ENCODE data around the gene PACC1.
"Not testable (repeated sequence)": the region's sequence is repeated elsewhere in the genome, so short reads cannot be mapped to it uniquely, and the experiment has no call there.

The PACC1 gene

DNA sequence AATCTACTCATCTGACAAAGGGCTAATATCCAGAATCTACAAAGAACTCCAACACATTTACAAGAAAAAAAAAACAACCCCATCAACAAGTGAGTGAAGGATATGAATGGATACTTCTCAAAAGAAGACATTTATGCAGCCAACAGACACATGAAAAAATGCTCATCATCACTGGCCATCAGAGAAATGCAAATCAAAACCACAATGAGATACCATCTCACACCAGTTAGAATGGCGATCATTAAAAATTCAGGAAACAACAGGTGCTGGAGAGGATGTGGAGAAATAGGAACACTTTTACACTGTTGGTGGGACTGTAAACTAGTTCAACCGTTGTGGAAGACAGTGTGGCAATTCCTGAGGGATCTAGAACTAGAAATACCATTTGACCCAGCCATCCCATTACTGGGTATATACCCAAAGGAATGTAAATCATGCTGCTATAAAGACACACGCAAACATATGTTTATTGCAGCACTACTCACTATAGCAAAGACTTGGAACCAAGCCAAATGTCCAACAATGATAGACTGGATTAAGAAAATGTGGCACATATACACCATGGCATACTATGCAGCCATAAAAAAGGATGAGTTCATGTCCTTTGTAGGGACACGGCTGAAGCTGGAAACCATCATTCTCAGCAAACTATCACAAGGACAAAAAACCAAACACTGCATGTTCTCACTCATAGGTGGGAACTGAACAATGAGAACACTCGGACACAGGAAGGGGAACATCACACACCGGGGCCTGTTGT is 18.8 kb downstream of the PACC1 start:
- not testable (repeated sequence) for DNase-seq (ENCODE audit: low spot score)

DNA sequence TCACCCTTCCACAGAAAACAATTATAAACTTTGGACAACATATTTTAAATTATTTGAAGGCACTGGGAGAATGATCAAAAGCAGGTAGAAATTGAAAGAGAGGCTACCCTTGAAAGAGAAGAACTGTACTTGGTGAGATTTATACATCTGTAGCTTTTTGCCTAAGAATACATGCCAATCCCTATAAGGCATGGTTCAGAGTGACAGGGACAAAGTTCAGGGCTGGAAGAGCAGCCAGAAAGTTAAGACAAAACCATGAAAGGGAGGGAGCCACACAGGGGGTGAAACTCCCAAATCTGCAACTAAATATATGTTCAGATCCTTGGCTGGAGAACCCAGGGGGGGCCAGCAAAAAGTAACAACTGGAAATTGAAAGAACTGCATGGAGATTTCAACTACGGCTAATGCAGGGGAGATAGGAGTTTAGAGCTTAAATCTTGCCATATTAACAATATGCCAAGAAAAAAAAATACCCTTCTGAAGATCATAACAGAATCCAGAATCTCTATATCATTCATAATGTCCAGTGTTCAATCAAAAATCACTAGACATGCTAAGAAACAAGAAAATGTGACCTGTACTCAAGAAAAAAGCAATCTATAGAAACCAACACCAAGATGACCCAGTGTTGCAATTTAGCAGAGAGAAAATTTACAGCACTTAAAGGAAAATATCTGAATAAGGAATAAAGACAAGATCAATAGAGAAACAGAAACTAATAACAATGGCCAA is 25.5 kb downstream of the PACC1 start:
- DNase-seq (ENCODE audit: low spot score): no peak

DNA sequence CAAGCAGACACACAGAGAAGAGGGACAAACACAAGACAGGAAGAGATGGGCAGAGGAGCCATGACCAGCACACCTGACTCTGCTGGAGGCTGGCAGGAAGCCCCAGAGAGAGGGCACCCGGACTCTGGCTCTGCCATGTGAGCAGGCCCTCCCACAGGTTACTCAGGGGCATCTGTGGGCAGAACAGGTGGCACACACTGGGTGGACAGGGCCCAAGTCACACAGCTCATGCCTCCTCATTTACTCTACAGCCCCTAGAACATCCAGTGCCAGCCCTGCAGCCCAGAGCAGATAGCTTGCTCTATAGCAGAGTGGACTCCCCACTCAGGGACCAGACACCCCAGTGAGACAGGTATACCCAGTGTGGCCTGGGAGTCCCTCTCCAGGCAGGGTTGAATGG is 28.7 kb downstream of the PACC1 start:
- DNase-seq (ENCODE audit: low spot score): no peak

DNA sequence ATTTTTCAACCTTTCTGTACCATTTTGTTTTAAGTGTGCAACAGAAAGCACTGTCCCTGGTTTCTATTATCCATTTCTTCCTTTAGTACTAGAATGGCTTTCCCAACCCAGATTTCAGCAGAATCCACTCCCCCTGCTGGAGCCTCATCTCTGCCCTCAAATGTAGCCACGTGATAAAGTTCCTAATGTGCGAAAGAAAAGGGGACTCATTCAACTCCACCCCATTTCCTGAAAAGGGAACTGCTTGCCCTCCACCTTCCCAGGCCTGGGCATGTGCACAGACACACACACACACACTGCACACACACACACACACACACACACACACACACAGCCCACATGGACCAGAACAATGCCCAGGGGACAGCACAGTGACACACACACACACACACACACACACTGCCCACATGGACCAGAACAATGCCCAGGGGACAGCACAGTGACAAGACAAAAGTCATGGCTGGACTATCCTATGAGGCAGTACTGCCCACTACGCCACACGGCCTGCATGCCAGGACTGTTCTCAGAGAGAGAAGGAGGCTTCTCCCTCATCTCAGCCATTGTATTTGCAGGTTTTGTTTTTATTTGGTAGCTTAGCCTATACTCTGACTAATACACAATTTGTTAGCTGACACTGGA is 33.2 kb downstream of the PACC1 start:
- DNase-seq (ENCODE audit: low spot score): no peak

DNA sequence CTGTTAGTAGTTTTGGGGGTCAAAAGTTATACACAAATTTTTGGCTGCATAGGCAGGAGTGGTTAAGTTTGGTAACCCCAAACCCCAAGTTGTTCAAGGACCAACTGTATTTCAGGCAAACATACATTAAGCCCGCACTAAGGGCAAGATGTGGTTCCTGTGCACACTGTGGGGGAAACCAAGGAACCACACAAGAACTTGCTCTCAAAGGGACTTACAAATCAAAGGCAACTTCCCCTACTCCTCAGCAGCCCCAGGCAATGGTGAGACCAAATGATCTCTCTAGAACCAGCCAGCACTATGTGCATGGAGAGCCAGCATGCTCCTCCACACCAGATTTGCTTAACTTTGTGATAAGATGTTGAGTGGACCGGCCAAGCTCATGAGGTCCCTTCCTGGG is 35.3 kb downstream of the PACC1 start:
- no peak for DNase-seq (ENCODE audit: low spot score)

DNA sequence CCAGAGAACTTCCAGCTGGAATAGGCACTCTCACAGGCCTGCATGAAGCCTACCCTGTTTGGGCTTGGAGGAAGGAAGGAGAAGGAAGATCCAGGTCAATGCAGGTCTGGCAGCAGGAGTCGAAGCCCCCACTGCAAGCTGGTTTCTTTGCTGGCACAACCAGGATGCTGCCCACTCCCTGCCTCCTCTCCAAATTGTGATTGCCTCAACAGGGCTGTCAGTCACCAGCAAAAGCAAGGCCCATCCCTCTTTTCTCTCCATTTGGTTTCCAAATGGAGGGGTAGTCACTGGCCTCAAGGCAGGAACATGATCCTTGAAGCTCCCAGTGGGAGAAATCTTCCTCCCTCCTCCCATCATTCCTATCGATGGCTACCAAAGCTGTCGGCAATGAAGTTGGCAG is 37.0 kb downstream of the PACC1 start:
- DNase-seq (ENCODE audit: low spot score): no peak

DNA sequence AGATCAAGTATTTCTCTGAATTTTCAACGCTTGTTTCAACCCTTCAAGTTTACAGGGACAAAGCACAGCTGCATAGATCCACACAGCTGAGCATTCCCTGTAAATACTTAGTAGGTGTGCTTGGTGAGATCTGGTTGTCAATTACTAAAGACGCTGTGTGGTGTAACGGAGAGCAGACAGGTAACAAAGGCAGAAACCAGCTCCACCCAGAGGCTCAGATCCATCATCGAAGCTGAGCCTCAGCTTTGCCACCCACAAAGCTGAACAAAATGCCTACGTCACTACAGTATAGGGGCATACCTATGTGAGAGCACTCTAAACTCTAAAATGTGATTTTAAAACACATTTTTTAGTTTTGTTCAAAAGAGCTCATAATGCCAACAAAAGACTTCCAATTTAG is 38.7 kb downstream of the PACC1 start:
- no peak for DNase-seq (ENCODE audit: low spot score)

DNA sequence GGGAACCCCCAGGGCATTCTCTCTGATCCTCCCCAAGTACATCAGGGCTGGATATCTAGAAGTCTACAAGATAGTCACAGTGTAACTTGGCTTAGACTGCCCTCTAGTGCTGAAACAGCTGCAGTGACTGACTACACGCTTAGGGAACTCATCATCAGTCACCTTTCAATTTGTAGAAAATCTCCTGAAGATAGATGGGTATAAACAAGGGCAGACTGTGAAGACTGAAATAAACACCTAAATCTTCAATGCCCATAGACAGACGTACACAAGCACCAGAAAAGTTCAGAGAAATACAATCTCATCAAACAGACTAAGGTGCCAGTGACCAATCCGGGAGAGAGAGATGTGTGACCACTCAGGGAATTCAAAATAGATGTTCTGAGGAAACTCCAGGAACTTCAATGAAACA is 46.6 kb downstream of the PACC1 start:
- peak; percentile 61 for DNase-seq (ENCODE audit: low spot score)

DNA sequence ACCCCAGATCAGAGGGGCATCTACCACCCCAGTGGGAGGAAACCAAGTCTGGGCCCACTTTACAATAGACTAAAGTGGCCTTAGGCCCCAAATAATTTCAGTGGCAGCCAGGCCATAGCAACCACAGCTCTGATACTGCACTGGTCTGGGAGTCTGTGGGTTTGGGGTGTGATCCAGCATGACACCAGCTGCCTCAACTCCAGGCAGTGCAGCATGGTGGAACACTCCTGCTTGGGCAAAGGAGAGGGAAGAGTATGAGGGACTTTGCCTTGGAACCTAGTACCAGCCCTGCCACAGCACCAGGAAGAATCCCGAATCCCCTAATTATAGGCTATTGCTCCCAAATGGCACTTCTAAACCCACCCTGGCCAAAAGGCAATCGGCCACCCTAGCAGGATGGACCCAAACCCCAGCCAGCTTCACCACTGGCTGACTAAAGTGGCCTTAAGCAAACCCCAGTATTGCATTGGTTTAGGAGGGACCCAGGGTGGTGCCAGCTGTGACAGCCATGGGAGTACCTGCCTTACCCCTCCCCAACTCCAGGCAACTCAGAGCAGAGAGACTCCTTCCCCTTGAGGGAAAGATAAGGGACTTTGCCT is 47.1 kb downstream of the PACC1 start:
- DNase-seq (ENCODE audit: low spot score): no peak

DNA sequence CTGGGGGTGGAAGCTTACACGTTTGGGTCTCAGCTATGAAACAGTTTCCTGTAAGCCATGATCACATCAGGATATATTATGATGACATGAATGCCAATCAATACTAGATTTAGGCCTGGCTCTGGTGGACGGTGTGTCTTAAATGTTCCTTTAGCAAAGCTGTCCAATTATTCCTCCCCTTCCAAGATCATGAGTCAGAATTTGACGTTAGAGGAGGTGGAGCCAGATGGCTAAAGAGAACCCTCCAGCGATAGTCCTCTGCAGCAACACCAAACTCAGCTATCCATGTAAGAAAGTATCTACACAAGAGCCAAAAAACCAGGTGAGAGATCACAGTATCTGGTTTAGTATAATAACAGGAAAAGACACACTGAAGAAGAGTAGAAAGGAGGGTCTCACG is 47.8 kb downstream of the PACC1 start:
- DNase-seq (ENCODE audit: low spot score): no peak

DNA sequence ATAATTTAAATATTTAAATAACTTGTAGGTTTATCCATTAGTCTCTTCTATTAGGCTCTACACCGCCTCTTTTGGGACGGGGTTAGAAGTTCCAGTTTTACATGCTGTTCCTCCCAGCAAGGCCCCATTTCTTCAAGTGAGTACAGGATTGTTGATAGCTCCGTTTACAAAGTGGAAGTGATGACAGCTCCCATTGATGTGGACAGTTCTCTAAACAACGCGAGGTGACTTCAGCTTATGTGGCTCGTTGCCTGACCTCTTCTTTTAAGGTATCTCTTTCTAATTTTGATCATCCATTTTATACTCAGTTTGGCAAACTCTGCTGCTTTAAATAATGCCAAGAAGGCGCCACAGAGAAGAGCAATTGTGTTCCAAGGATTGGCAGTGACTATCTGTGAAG is 49.7 kb downstream of the PACC1 start:
- no peak for DNase-seq (ENCODE audit: low spot score)

DNA sequence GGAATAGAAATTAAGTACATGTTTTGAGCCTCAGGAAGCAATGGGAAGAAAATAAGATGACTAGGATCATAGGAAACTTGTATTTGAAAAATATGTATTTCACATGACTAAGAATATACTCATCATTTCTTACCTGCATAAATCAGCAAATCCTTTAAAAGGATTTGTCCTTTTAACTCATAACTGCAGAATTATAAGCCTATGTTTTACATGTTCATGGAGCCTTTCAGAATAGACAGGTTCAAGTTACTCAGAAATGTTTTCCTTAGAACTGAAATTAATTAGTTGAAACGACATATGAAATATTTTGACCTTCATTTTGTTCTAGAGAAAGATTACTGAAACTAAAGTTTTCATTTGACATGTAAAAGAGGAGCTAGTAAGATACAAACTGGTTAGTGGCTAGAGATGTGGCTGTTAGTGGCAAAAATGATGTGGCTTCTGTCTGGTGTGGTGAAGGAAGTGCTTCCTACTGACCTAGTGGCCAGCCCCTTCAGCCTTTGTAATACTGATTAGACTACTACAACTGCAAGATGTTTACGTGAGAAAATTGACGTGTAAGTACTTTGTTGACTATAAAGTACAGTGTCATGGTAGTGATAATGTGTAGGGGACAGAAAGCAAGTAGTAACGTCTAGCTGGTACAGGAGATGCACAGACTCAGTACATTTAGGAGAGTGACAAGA is 54.7 kb downstream of the PACC1 start:
- DNase-seq (ENCODE audit: low spot score): no peak

DNA sequence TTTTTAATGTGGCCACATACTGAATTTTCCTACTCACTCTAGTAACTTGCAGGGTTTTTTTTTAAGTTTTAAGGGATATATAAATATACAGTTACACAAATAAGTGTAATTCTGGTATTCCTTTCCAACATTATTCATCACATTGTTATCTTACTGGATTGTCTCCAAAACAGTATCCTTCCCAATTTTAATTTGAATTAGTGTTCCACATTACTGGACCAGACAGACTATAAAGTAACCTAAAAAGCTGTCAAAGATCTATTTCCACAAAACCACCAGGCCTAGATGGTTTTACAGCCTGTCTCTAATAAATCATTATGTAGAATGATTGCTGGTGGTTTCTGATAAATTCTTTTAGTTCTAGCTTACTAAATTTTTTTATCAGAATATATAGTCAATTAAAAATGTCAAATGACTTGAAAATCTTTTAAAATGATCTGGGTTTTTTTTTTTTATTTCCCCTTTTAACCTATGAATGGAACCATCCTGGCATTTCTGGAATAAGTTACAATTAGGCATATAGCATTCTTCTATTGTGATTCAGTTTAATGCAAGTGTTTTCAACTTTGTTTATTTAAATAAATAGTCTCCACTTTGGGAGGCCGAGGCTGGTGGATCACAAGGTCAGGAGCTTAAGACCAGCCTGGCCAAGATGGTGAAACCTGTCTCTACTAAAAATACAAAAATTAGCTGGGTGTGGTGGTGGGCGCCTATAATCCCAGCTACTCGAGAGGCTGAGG is 59.3 kb downstream of the PACC1 start:
- DNase-seq (ENCODE audit: low spot score): no peak

DNA sequence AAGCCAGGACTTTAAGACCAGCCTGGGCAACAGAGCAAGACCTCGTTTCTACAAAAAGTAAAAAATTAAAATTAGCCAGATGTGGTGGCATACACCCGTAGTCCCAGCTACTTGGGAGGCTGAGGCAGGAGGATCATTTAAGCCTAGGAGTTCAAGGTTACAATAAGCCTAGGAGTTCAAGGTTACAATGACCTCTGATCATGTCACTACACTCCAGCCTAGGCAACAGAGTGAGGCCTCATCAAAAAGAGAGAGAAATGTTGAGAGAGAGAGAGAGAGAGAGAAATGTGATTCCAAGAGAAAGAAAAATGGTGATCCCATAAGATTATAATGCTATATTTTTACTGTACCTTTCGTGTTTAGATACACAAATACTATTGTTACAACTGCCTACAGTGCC is 60.2 kb downstream of the PACC1 start:
- DNase-seq (ENCODE audit: low spot score): no peak

DNA sequence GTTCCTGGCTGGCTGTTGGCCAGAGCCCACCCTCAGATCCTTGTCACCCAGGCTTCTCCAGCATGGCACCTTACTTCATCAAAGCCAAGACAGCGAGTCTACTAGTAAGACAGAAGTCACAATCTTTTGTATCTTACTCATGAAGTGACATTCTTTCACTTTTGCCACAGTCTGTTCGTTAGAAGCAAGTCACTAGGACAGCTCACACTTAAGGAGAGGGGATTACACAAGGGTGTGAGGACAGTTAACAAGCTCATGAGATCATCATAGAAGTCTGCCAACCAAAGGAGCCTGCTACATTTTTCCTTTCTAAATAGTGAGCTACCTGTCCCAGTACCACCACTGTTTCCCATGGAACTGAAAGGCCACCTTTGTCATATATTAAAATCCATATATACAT is 61.5 kb downstream of the PACC1 start:
- no peak for DNase-seq (ENCODE audit: low spot score)

DNA sequence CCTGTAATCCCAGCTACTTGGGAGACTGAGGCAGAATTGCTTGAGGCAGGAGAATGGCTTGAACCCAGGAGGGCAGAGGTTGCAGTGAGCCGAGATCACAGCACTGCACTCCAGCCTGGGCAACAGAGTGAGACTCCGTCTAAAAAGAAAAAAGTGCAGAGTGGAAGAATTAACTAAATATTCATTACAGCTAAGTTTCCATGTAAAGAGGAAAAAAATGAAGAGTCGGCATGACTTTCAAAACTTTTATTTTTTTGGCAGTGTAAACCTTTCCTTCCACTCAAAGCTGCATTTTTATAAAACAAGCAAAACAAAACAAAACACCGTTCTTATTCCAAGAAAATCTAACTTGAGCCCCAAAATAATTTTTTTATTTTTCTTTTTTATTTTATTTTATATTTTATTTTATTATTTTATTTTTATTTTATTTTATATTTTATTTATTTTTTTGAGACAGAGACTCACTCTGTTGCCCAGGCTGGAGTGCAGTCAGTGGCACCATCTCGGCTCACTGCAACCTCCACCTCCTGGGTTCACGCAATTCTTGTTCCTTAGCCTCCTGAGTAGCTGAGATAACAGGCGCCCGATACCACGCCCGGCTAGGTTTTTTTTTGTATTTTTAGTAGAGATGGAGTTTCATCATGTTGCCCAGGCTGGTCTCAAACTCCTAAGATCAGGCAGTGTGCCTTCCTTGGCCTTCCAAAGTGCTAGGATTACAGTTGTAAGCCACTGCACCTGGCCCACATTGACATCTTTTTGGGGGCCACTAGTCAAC is 62.9 kb downstream of the PACC1 start:
- DNase-seq (ENCODE audit: low spot score): no peak

DNA sequence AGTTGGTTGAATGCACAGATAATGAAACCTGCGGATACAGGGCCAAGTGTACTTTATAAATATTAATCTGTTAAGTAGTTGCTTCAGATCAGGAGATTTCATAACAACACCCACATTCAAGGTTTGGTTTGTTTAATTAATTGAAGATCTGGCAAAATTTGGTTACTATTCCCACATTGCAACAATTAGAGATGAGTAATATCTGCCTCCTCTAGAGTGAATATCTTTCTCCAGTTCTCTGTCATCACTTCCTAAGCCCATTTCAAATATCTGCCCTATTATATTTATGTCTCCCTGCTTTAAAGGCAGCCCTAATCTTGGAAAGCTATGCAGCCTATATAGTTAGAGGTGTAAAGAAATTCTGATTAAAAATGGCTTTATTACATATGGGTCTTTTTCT is 68.1 kb downstream of the PACC1 start:
- no peak for DNase-seq (ENCODE audit: low spot score)

DNA sequence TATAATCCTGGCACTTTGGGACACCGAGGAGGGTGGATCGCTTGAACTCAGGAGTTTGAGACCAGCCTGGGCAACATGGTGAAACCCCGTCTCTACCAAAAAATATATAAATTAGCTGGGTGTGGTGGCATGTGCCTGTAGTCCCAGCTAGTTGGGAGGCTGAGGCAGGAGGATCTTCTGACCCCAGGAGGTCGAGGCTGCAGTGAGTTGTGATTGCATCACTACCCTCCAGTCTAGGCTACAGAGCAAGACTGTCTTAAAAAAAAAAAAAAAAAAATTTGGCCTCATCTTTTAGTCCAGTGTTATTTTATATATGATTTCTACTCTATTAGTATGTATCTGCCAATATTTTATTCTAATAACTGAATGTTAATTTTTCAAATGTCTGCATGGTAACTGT is 69.8 kb downstream of the PACC1 start:
- DNase-seq (ENCODE audit: low spot score): no peak

DNA sequence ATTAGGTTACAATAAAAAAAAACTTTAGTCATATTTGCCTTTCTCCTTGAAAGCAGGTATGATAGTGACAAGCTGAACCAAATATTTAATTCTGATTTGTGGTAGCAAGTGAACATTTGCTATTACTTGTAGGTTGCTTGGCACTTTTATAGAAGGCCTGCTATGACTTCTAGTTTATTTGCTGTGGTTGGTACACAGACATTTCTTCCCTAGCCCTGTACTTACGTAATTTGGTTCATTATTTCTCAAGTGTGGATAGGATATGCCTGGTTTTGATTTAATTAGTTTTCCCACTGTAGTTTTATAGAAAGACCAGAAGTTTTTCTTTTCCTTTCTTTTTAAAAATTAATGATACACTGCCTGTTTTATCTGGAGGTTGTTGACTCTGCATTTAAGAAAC is 73.6 kb downstream of the PACC1 start:
- no peak for DNase-seq (ENCODE audit: low spot score)

DNA sequence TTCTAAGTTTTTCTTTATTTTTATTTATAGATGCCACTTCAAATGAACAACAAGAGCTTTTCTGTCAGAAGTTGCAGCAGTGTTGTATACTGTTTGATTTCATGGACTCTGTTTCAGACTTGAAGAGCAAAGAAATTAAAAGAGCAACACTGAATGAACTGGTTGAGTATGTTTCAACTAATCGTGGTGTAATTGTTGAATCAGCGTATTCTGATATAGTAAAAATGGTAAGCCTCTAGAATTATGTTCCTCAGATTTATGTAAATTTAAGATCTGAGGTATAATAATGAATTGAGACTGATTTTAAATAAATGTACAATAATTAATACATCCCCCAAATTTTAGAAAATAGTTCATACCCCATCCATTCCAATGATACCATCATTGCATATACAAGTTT is 85.6 kb downstream of the PACC1 start:
- no peak for DNase-seq (ENCODE audit: low spot score)

DNA sequence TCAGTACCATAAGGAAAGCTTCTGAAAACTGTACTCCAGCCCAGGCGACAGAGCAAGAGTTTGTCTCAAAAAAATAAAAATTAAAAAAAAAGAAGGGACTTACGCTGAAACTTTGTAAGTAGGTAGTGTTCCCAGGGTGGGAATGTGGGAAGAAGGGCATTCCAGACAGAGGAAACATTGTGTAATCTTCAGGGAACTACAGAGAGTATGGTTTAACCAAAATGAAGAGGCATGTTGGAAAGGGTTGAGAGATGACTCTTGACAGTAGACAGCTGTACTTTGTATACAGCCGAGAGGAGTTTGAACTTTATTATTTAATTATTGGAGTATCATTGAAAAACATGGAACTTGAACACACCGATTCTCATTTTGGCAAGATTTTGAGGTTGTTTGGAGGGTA is 86.4 kb downstream of the PACC1 start:
- DNase-seq (ENCODE audit: low spot score): no peak
